ENCODE data around the gene PPIL3. TPM values are rescaled to one million over a fixed set of nuclear protein-coding genes. Genes with fewer than 3 reads are reported as not detected.

The PPIL3 gene
- polyA plus RNA-seq, 2 of the 4 experiments (the other 2 are of a cell fraction): 27.5 to 75.6 TPM

DNA sequence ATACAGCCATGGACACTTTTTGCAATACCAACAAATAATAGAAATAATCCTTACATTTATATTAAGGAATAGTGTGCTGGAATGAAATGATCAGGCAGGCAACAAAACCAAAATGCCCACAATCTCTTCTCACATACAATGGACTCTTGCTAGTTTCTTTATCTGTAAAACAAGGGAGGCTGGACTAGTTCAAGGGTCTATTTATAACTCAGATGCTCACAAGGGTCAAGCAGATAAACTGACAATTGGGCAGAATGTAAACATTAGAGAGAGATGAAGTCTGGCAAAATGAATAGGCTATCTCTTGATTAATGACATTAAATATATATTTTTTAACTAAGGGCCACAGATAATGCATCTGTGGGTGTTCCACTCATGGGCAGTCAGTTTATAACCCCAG lies 11.4 kb downstream of the PPIL3 start:
- POLR2A ChIA-PET: interaction anchor here (0.7 kb wide), 1 partner anchor 13 kb away, joined by 3 read pairs; the partner anchor contains the start of gene CLK1
- no peak for ATAC-seq
- FAIRE-seq: no peak

More for the DNA sequence above, 11.4 kb downstream of the PPIL3 start:
- DNase-seq (ENCODE audit: low read depth in 1 of 2, low spot score in 1 of 2): no peak
- Histone ChIP-seq H3K4me2 (no peak overlapping the region), H3K27ac (no peak overlapping the region), H3K4me1 (no peaks in the 10 kb centered on the region), H3K4me3 (no peak overlapping the region), H3K9me3 (no peaks in the 10 kb centered on the region)
- no peak for TF ChIP-seq PHF8 (IDR thresholded peaks at IDR 0.05; ENCODE audit: borderline replicate concordance, low read depth)
- no peak for TF ChIP-seq POLR2A (IDR thresholded peaks at IDR 0.05; ENCODE audit: low read length)
- TF ChIP-seq, protein P1, sequence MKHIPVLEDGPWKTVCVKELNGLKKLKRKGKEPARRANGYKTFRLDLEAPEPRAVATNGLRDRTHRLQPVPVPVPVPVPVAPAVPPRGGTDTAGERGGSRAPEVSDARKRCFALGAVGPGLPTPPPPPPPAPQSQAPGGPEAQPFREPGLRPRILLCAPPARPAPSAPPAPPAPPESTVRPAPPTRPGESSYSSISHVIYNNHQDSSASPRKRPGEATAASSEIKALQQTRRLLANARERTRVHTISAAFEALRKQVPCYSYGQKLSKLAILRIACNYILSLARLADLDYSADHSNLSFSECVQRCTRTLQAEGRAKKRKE (CRISPR knock-in tag; IDR thresholded peaks at IDR 0.05; ENCODE audit: low read depth): no peak
- TF ChIP-seq RFX5 (IDR thresholded peaks at IDR 0.05): no peak
- no peak for TF ChIP-seq ELK1 (IDR thresholded peaks at IDR 0.05; ENCODE audit: low read depth, low read length)
- no peak for TF ChIP-seq ZSCAN20 (CRISPR knock-in tag; IDR thresholded peaks at IDR 0.05)
- no peak for TF ChIP-seq EHF (CRISPR knock-in tag; IDR thresholded peaks at IDR 0.05)
- TF ChIP-seq NFE2L2 (conservative IDR thresholded peaks at IDR 0.05; ENCODE audit: low read length): no peak
- no peak for TF ChIP-seq MYC (IDR thresholded peaks at IDR 0.05; ENCODE audit: borderline replicate concordance, low read length)
- no peak for TF ChIP-seq E2F6 (IDR thresholded peaks at IDR 0.05; ENCODE audit: borderline replicate concordance, low read depth)
- no peak for TF ChIP-seq MAZ (IDR thresholded peaks at IDR 0.05; ENCODE audit: borderline replicate concordance, low read depth, low read length)
- TF ChIP-seq EHMT2 (IDR thresholded peaks at IDR 0.05; ENCODE audit: low read depth): no peak
- TF ChIP-seq HEYL (CRISPR knock-in tag; IDR thresholded peaks at IDR 0.05): no peak
- no peak for TF ChIP-seq PBX3 (IDR thresholded peaks at IDR 0.05)
- no peak for TF ChIP-seq NR3C1 (IDR thresholded peaks at IDR 0.05)
- TF ChIP-seq, protein P2, sequence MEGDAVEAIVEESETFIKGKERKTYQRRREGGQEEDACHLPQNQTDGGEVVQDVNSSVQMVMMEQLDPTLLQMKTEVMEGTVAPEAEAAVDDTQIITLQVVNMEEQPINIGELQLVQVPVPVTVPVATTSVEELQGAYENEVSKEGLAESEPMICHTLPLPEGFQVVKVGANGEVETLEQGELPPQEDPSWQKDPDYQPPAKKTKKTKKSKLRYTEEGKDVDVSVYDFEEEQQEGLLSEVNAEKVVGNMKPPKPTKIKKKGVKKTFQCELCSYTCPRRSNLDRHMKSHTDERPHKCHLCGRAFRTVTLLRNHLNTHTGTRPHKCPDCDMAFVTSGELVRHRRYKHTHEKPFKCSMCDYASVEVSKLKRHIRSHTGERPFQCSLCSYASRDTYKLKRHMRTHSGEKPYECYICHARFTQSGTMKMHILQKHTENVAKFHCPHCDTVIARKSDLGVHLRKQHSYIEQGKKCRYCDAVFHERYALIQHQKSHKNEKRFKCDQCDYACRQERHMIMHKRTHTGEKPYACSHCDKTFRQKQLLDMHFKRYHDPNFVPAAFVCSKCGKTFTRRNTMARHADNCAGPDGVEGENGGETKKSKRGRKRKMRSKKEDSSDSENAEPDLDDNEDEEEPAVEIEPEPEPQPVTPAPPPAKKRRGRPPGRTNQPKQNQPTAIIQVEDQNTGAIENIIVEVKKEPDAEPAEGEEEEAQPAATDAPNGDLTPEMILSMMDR (IDR thresholded peaks at IDR 0.05): no peak
- no peak for TF ChIP-seq HMGXB4 (CRISPR knock-in tag; IDR thresholded peaks at IDR 0.05; ENCODE audit: borderline replicate concordance)
- CTCF ChIA-PET: no interaction called here
